ENCODE measurements around the gene MED1.

The MED1 gene

GRCh38 chr17:39360537-39360936 is 90.5 kb downstream of the MED1 start:
- DNase-seq (ENCODE audit: low spot score) = no peak

GRCh38 chr17:39359994-39360393 is 91.1 kb downstream of the MED1 start:
- DNase-seq (ENCODE audit: low spot score) = no peak

- no peak for DNase-seq (ENCODE audit: low spot score)
Measured at GRCh38 chr17:39357986-39358385, 93.1 kb downstream of the MED1 start.

GRCh38 chr17:39357488-39357887 is 93.6 kb downstream of the MED1 start:
- peak; percentile 20 for DNase-seq (ENCODE audit: low spot score)

Measured in AG20443 (cell line).